ENCODE results near the gene CRYGC.
A peak's percentile ranks its signal among the peaks of the same experiment; 100 is the strongest.
"Not testable (repeated sequence)": the region's sequence is repeated elsewhere in the genome, so short reads cannot be mapped to it uniquely, and the experiment has no call there.

CRYGC gene, protein sequence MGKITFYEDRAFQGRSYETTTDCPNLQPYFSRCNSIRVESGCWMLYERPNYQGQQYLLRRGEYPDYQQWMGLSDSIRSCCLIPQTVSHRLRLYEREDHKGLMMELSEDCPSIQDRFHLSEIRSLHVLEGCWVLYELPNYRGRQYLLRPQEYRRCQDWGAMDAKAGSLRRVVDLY

DNA sequence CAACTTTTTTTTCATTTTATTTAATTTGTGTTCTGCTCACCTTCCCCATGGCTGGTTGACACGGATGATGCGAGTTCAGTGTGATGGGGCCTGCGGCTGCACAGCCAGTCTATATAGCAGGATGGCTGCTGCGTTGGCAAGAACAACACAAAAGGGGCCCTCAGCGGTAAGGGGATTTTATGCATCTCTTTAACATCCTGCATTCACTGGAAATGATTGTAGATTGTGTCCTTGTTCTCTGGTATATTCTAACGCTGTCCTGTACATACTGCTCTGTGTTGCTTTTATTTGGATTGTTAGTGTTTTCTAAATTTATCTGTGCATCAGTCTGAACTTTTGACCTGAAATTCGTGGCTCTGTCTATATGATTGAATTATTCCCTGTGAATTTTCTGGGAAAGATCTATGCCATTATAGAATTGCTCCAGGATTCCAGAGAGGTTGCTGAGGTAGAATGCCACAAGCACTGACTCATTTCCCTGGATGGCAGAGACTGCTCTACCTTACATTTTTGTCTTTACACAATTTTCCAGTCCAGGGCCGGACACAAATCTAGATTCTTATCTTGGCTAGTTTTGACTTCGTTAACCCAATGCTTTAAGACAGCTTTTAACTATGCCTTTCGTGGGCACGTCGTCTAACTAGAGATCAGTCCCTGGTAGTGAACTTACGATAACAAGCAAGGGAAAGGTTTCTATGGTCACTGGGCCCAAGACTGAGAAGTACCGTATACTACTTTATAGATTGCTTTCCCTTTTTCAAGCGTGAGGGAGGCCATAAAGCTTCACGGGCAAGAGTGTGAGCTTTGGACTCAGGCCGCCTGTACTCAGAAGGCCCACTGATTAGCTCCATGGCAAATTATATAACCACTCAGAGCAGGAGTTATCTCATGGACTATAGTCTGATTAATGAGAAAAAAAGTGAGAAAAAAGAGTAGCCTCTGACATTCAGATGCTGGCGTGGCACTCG, at the start of gene CRYGC:
Gene CRYGC (minus strand): TSS at position 85 of the 968 bp plus-strand sequence. CDS start 36 bp downstream, at position 49.
- DNase-seq, result no peak

DNA sequence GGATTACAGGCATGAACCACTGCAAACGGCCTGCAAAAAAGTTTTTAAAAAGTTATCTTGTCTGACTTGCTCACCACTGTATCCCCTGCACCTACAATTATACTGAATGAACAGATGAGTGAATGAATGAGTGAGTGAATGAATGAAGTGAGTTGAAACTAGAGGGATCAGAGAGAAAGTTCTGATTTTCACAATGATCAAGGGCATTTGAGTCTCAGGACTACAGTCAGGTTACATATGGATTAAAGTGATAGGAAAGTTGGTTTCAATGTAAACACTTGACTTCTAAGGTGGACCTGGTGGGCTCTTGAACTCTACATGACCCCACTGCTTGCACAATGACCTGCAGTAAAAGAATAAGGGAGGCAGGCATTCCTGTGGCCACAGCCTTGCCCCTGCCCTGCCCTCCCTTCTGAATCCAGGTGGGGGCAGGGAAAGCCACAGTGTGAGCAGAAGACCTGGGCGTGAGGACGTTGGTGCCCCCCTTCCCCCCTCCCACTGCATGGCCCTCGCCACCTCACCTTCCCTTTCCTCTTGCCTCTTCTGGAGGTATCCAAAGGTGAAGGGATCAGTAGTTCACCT, 49.5 kb upstream of the CRYGC start:
- DNase-seq, result no peak

DNA sequence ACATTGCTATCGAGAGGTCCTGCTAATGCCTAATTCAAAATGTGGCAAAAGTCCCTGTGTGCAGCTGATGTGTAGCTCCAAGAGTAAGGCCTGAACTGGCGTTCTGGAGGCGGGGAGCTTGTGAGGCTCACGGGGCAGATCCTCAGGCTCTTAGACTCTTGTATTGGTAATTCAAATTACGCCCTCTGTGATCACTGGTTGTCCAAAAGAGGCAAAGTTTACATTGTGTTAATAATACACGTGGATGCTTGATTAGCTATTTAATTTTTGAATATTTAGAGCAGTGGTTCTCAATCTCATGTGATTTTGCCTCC, 46.2 kb upstream of the CRYGC start:
- no peak for DNase-seq

DNA sequence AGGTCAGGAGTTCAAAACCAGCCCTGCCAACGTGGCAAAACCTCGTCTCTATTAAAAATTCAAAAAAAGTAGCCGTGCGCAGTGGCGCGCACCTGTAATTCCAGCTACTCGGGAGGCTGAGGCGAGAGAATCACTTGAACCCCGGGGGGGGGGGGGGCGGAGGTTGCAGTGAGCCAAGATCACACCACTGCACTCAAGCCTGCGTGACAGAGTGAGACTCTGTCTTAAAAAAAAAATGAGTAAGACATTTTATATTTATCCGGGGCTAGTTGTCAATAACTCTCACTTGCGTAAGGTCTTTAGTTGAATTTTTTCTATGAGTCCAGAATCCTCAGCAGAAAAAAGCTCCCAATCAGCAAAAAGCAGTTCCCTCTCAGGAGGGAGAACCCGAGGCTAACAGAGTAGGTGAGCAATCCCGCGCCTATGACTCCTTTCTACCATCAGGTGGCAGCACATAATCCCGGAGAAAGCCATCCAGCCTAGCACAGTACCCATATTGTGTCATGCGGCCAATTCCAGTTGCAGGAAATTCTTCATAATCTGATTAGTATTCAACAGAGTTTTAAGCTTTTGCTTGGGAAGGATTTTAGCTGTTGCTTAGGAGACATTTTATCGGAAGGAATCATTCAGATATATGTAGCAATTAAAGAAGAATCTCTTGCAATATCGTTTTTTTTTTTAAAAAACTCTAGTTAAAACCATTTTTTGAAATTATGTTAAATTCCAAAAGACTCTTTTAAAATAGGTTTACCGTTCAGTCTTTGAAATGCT, 45.6 kb upstream of the CRYGC start:
- peak; percentile 82 for DNase-seq

DNA sequence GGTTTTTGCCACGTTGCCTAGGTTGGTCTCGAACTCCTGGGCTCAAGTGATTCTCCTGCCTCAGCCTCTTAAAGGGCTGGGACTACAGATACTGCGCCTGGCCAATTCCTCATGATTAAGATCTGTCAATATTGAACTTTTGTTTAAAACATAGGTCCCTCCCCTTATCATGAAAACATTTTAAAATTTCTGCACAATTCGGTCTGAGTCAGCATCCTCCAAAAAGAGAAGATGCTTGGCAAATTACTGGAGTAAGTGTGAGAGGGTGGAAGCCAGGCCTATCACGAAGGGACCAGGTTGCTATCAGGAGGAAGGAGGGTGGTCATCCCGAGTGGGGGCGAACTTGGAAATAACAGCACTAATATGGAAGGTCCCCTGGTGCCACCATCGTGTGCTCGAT, 44.5 kb upstream of the CRYGC start:
- no peak for DNase-seq

DNA sequence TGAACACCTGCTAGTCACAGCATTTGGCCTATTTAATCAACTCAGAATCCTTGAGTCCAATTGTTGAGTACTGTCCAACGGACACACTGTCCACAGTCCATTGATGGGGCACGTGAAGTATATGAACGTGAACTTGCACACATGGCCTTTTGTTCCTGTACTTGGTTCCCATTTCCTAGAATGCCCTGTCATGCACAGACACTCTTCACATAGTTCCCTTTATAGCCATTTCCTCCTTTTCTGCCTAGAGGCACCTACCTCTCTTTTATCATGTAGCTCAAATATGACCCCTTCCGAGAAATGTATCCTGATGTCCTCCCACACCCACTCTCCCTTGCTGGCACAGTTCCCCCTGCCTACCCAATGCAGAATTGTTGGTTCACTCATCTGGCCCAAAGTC, 42.5 kb upstream of the CRYGC start:
- DNase-seq, result no peak

DNA sequence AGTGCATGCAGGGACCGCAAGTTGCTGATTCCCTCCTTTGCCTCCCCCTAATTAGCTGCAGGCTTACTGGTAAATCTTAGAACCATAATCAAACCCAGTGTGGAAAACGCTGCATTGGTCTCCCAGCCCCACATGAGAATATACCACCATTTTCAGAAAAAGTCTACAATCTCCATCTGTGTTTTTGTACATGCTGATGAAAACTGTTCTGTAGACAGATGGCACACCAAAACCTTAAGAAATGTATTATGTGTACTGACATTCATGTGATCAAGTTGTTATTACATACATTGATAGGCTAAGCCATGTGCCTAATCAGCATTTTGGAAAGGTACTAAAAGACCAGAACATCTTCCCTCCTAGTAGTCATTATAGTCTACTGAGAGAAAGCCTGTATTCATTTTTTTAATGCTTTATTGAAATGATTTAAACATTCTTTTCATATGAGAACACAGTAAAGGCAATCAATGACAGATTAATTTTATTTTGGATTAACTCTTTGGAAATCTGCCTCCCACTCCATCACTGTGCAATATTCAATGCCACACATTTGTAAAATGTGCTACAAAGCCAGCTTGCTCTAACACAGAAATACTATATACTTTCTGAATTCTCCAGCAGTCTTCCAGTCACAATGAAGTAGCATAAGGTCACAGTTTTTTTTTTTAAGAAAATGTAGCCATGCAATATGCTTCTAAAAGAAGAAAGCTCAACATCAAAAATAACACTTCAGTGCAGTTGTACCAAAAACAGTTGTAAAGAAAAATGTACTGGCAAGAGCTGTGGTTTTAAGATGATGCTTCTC, 35.5 kb upstream of the CRYGC start:
- DNase-seq, result no peak

DNA sequence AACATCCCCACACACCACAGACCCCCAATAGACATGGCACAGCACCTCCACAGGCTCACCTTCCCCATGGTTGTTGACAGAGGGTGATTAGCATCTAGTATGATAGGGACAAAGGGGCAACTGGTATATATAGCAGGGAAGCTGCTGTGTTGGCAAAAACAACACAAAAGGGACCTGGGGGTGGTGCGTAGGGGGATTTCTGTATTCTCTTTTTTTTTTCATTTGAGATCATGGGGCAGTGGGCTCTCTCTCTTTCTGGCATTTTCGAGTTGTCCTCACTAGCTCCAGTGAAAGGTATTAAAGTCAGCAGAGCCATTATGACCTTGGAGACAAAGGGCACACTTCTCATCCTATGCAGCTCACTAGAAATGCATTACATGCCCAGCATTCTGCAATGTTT, 33.9 kb upstream of the CRYGC start, which contains the start of gene CRYGA:
Gene CRYGA (minus strand): TSS at position 101 of the 400 bp plus-strand sequence. CDS start 33 bp downstream, at position 68.
- DNase-seq, result no peak

DNA sequence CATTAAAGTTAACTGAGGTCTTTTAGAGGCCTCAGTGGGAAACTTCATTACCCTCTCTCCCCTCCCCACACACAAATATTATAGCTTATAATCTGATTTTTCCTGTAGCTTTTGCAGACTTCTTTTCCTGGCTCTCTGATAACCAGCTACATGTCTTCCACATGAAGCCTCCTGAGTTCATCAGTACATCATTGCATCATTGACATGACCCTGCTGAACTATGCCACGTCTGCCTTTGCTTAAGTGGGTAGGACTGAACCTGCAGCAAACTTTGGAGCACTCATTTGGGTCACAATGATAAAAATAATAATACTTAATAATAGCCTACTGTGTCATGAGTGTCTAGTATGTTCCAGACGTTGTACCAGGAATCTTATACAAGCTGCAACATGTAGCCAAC, 26.8 kb upstream of the CRYGC start:
- DNase-seq, result no peak

DNA sequence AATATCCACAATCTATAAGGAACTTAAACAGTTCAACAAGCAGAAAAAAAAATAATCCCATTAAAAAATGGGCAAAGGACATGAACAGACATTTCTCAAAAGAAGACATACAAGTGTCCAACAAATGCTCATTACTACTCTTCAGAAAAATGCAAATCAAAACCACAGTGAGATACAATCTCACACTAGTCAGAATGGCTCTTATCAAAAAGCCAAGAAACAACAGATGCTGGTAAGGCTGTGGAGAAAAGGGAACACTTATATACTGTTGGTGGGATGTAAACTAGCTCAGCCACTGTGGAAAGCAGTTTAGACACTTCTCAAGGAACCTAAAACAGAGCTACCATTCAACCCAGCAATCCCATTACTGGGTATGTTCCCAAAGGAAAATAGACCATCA, 23.5 kb upstream of the CRYGC start:
- no peak for DNase-seq

DNA sequence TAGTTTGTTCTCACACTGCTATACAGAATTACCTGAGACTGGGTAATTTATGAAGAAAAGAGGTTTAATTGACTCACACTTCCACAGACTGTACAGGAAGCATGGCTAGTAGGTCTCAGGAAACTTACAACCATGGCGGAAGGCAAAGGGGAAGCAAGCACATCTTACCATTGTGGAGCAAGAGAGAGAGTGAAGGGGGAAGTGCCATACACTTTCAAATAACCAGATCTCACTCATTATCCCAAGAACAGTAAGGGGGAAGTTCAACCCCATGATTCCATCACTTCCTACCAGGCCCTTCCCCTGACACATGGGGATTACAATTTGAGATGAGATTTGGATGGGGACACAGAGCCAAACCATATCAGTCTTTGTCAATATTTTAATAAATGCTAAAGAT, 21.3 kb upstream of the CRYGC start:
- DNase-seq, result no peak

DNA sequence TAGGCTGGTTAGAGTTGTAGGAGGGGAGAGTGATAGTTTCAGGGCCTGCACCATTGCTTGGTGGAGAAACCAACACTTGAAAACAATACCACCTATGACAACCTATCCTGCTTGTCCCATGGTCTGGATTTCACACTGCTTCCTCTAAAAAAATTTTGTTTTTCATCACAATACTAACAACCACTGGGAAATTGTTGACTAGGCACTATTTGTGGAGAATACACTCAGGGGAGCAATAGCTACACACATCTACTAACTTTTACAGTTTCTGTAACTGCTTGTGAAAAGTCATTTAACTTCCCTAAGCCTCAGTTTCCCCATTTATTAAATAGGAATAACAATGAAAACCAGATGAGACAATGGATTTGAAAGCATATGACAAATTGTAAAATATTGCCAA, 20.5 kb upstream of the CRYGC start:
- no peak for DNase-seq

DNA sequence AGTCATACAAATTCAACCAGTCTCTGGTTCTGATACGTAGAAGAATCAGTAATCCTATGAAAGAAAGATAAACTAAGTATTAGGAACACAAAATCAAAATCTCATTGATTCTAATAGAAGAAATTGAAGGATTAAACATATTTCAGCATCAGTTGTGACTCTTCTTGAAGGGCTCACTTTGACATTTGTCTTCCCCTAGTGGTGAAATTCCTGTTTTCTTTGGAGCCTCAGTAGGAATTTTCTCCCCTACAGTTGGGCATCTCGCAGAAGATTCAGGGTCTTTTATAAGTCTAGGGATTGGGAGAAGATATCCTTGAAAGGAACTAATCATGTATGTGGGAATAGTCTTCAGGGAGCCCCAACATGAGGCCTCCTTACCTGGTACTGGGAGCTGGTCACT, 19.2 kb upstream of the CRYGC start:
- DNase-seq, result no peak

DNA sequence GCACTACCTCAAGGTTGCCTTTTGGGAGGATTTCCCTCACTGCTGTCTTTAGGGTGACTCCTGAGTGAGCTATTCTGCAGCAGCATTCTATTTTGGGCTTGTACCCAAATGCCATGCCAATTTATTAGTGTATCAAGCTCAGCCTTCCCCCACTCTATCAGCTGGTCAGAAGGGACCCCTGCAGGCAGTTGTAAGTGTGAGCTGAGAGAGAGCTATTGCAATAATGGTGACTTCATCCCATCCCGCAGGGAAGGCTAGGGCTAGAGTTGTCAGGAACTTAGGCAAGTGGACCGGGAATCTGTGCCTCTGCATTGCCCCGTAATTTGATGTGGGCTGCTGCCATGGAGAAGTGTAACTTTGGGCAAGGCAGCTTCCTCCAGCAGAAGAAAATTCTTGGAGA, 18.1 kb upstream of the CRYGC start:
- DNase-seq, result no peak

DNA sequence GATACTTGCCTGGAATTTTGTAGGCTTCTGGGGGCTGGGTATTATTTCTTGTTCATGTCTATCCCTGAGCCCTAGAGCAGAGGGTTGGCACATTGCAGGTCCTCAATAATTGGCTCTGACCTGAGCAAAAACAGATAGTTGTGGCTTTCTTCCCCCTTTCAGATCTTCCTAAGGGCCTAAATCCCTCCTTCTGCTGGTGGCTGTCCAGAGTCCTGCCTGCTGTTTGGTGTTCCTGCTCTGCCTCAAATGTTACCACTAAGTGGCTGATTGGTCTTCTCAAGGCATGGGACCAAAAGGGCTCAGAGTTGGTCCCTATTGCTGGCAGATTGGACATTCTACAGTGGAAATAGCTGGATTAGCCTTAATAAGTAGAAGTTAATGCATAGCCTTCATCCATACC, 17.4 kb upstream of the CRYGC start:
- no peak for DNase-seq

DNA sequence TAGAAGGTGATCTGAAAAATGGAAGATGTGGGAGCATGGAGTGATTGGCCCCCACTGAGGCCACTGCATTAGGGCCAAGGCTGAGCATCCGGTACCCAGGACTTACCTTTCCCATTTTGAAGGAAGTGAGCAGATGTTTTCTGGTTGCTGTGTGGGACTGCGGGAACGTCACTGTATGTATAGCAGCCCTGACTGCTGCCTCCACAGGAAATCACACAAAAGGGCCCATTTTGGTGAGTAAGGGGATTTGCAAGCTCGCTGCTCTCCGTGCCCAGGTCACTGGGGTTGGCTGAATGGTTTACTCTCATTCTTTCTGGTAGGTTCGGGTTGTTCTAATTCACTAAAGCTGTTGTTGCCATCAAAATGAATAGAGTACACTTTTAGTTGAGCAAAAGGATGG, 16.4 kb upstream of the CRYGC start, which contains the start of gene CRYGB:
Gene CRYGB (minus strand): TSS at position 153 of the 400 bp plus-strand sequence. CDS start 38 bp downstream, at position 115.
- no peak for DNase-seq

DNA sequence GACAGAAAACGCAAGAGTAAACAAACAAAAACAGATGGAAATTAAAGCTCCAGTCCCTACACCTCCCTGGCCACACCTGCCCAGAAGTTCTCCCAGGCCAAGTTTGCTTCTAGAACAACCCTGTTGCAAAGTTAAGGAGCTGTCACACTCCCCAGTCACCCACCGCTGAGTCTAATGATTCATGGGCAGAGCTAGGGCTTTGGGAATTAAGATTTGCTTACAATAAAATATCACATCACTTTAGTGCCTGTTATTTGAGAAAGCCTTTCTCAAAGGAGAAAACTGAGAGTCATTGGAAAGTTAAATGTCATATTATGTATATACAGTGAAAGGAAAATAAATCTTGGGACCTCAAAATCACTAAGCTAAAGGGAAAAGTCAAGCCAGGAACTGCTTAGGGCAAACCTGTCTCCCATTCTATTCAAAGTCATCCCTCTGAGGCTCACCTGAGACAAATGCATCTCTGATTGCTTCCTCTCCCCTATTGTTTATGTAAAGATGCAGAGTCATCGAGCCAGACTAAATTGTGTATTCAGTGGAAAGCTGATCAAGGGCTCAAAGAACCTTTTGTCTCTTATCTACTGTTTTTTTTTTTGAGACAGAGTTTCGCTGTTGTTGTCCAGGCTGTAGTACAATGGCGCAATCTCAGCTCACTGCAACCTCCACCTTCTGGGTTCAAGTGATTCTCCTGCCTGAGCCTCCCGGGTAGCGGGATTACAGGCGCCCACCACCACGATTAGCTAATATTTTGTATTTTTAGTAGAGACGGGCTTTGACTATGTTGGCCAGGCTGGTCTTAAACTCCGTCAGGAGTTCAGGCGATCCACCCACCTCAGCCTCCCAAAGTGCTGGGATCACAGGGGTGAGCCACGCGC, 13.5 kb upstream of the CRYGC start:
- no peak for DNase-seq

DNA sequence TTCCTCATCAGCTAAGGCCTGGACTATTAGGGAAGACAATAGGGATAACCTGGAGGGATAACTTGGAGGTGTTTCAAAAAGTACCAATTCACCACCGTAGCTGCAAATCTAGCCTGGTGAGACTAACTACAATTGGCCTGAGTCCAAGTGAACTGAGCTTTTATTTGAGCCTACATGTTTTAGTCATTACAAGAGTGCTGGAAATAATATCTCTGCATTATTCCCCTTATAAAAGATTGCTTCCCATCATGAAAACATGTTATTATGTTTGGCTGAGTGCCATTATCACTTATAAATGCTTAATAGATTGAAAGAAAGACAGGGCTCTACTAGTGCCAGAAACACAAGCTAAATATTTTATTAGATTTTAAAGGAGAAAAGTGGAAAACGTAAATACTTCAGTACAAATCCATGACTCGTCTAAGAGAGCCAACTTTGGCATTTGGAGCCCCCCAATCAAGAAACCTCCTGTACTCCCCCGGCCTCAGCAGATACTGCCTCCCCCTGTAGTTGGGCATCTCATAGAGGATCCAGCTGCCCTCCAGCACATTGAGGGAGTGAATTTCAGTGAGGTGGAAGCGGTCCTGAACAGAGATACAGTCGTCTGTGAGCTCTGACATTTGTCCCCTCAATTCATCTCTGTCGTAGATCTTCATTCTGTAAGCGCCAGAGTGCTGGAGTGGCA, 12.8 kb upstream of the CRYGC start:
- DNase-seq, result no peak

DNA sequence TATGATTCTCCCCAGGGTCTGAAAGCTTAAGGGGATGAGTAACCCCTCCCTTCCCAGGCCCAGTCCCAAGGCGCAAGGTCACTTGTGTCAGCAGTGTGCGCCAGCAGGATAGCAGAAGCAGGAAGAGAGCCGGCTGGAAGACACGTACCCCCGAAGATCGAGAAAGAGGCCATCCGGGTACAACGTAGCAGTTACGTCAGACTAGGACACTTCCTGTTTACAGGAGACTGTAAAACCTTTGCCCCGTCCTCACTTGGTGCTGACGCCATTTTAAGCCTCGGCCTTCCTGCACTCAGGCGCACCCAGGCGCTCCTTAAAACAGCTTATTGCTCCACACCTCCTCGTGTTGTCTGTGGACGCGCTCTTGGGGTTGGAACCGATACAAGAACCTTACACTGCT, 9.8 kb upstream of the CRYGC start:
- no peak for DNase-seq

DNA sequence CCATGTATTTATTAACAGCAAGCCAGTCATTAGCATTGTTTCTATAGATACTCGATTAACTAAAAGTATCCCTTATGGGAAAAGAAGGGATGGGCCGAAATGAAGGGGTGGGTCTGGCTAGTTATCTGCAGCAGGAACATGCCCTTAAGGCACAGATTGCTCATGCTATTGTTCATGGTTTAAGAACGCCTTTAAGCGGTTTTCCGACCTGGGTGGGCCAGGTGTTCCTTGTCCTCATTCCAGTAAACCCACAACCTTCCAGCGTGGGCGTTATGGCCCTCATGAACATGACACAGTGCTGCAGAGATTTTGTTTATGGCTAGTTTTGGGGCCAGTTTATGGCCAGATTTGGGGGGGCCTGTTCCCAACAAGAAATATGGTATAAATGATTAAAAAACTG, 8.7 kb upstream of the CRYGC start:
- DNase-seq, result not testable (repeated sequence)

DNA sequence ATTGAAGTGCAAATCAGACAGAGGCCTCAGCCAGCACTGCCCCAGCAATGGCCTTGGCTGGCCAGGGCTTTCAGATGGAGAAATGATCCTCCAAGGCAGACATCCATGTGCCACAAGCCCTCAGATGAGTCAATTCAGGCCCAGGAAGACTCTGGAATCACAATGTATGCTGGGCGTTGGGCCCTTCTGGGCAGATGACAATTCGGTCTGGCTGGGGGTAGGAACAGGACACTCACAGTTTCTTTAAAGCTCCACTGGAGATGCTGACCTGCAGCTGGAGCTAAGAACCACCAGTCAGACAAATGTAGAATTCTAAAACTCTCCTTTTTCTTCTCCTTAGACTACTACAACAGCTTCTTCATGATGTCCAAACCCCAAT, 7.1 kb upstream of the CRYGC start:
- DNase-seq, result no peak

Measured in KG1 (cell line).